Astrocyte (in vitro differentiated cells and primary cell): Measurements from ENCODE around the gene RIC1.

Source experiments
- CTCF ChIP-seq: IDR thresholded peaks from 2 replicates; pipeline ENCODE4 v1.5.1; 2011; ENCODE audit warnings: low read depth, mild to moderate bottlenecking, inconsistent platforms, low read length, moderate library complexity; ENCODE audit not compliant: insufficient read depth
- EZH2 ChIP-seq: IDR thresholded peaks from 2 replicates; pipeline ENCODE4 v1.6.1; 2012; ENCODE audit warnings: mild to moderate bottlenecking, low read length, inconsistent platforms; ENCODE audit not compliant: insufficient read depth

GRCh38 chr9:5798581-5798980, 169.7 kb downstream of the RIC1 start:
- no peak for TF ChIP-seq CTCF
- TF ChIP-seq EZH2: no peak
